Stimulated activated CD8-positive, alpha-beta memory T cell treated with anti-CD3 and anti-CD28 coated beads, Interleukin-4, amount 100 ng/mL, for 4 hours (primary cell): Measurements from ENCODE around the gene SLIT3.

Experiments
- DNase-seq, 2 donors: peaks; one replicate each; pipeline ENCODE4 v3.0.0-alpha.2; 2020; ENCODE audit warnings: low read depth in 2 of 2, low spot score in 1 of 2

Gene SLIT3

GRCh38 chr5:168620807-168621206 is 680.1 kb downstream of the SLIT3 start:
- DNase-seq = no peak

- no peak for DNase-seq
Observed at GRCh38 chr5:168614661-168615060, 686.3 kb downstream of the SLIT3 start.

- no peak for DNase-seq
Observed at GRCh38 chr5:168613996-168614395, 686.9 kb downstream of the SLIT3 start.

- no peak for DNase-seq
Observed at GRCh38 chr5:168613396-168613795, 687.5 kb downstream of the SLIT3 start.

GRCh38 chr5:168612996-168613395 is 687.9 kb downstream of the SLIT3 start:
- DNase-seq = no peak

GRCh38 chr5:168612123-168612522 is 688.8 kb downstream of the SLIT3 start:
- DNase-seq = no peak
